NCI-H146 treated with DMSO at 0.1 percent for 48 hours (cell line): ENCODE measurements around the gene CCNB1.
"Not testable (repeated sequence)": the region's sequence is repeated elsewhere in the genome, so short reads cannot be mapped to it uniquely, and the experiment has no call there.

Experiments used
- DNase-seq: peaks from one replicate; lab custom pipeline; 2025; ENCODE audit not compliant: unreplicated experiment; lab: John Stamatoyannopoulos, UW

CCNB1 gene

GRCh38 chr5:69166686-69167492, at the start of gene CCNB1:
TSS of gene CCNB1 (plus strand) at chr5:69167150. CDS start at chr5:69167263, 113 bp downstream.
- DNase-seq, result peak; percentile 97

GRCh38 chr5:69129413-69129812, 37.5 kb upstream of the CCNB1 start:
- no peak for DNase-seq

- no peak for DNase-seq
These were observed 36.7 kb upstream of the CCNB1 start for GRCh38 chr5:69130241-69130640.

GRCh38 chr5:69131304-69131703, 35.6 kb upstream of the CCNB1 start:
- DNase-seq, result no peak

GRCh38 chr5:69134126-69134525, 32.8 kb upstream of the CCNB1 start:
- DNase-seq, result no peak

- no peak for DNase-seq
These were observed 30.7 kb upstream of the CCNB1 start for GRCh38 chr5:69136293-69136692.

GRCh38 chr5:69137208-69137607, 29.7 kb upstream of the CCNB1 start:
- DNase-seq, result not testable (repeated sequence)

- no peak for DNase-seq
These were observed 29.1 kb upstream of the CCNB1 start for GRCh38 chr5:69137807-69138206.

- DNase-seq, result no peak
These were observed 28.2 kb upstream of the CCNB1 start for GRCh38 chr5:69138766-69139165.

GRCh38 chr5:69140239-69140638, 26.7 kb upstream of the CCNB1 start:
- not testable (repeated sequence) for DNase-seq

GRCh38 chr5:69140827-69141226, 26.1 kb upstream of the CCNB1 start:
- no peak for DNase-seq

GRCh38 chr5:69148576-69148975, 18.4 kb upstream of the CCNB1 start:
- not testable (repeated sequence) for DNase-seq

GRCh38 chr5:69148981-69149675, 17.8 kb upstream of the CCNB1 start:
- no peak for DNase-seq

GRCh38 chr5:69149676-69150010, 17.3 kb upstream of the CCNB1 start:
- no peak for DNase-seq

- DNase-seq, result no peak
These were observed 14.2 kb upstream of the CCNB1 start for GRCh38 chr5:69152731-69153130.

- DNase-seq, result no peak
These were observed 10.5 kb upstream of the CCNB1 start for GRCh38 chr5:69156456-69156855.

GRCh38 chr5:69158039-69158438, 8.9 kb upstream of the CCNB1 start:
- DNase-seq, result no peak

GRCh38 chr5:69160651-69161050, 6.3 kb upstream of the CCNB1 start:
- DNase-seq, result peak; percentile 23

- DNase-seq, result no peak
These were observed 524 bp downstream of the CCNB1 start for GRCh38 chr5:69167493-69167855.

GRCh38 chr5:69167929-69168328, 979 bp downstream of the CCNB1 start:
- no peak for DNase-seq

- no peak for DNase-seq
These were observed 3.5 kb downstream of the CCNB1 start for GRCh38 chr5:69170495-69170894.

- no peak for DNase-seq
These were observed 4.0 kb downstream of the CCNB1 start for GRCh38 chr5:69170969-69171368.
